Adipocyte (in vitro differentiated cells): ENCODE results near the gene KCNMA1.

ENCODE experiments used
- DNase-seq: peaks from one replicate; pipeline ENCODE4 v3.0.0-alpha.2; 2015; ENCODE audit warnings: low read depth
- H3K27me3 ChIP-seq: replicated peaks from 2 replicates; pipeline ENCODE4 v1.7.0; 2013; ENCODE audit warnings: mild to moderate bottlenecking, low read length, moderate library complexity; ENCODE audit not compliant: control insufficient read depth, insufficient read depth
- H3K36me3 ChIP-seq: 2 replicates; pipeline ENCODE4 v1.7.0; 2013; ENCODE audit warnings: low read length, mild to moderate bottlenecking, moderate library complexity; ENCODE audit not compliant: control insufficient read depth, insufficient read depth, severe bottlenecking
- H3K4me1 ChIP-seq: 2 replicates; pipeline ENCODE4 v1.7.0; 2013; ENCODE audit warnings: mild to moderate bottlenecking, low read length, moderate library complexity; ENCODE audit not compliant: control insufficient read depth, insufficient read depth
- H3K4me3 ChIP-seq: 2 replicates; pipeline ENCODE4 v1.7.0; 2013; ENCODE audit warnings: mild to moderate bottlenecking, low read length, moderate library complexity
- H3K9ac ChIP-seq: 2 replicates; pipeline ENCODE4 v1.7.0; 2013; ENCODE audit warnings: mild to moderate bottlenecking, low read length, moderate library complexity
- H3K9me3 ChIP-seq: 2 replicates; pipeline ENCODE4 v1.7.0; 2013; ENCODE audit warnings: mild to moderate bottlenecking, low read length, moderate library complexity; ENCODE audit not compliant: control insufficient read depth

The KCNMA1 gene

DNA sequence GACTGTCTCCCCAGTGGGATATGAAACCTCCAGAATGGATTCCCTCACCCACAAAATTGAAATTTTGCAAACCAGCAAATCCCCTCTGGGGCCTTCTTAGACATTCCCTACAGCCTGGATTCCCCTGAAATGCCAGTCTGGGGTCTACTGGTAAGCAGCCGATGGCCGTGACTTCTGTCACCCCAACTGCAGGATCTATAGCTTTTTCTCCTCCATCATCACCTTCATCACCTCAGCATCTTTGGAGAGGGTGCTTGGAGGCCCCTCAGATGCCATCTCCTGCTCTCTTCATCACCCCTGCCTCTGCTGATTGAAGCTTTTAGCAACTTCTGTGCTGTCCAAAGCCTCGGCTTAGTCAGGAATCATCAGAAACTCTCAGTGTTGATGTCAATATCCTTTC lies 2.6 kb upstream of the KCNMA1 start:
- no peak overlapping the region for H3K4me3 ChIP-seq
- H3K9me3 ChIP-seq: no peaks in the 10 kb centered on the region
- no peak overlapping the region for H3K9ac ChIP-seq
- H3K4me1 ChIP-seq: peaks cover 14% of the 10 kb centered on the region
- no peaks in the 10 kb centered on the region for H3K36me3 ChIP-seq
- no peak for DNase-seq
- H3K27me3 ChIP-seq: peaks cover 5% of the 10 kb centered on the region

- Histone ChIP-seq H3K9me3 (no peaks in the 10 kb centered on the region), H3K9ac (no peak overlapping the region), H3K4me3 (no peak overlapping the region), H3K36me3 (no peaks in the 10 kb centered on the region), H3K4me1 (peaks cover 14% of the 10 kb centered on the region), H3K27me3 (peaks cover 5% of the 10 kb centered on the region)
- DNase-seq: no peak
Observed at GRCh38 chr10:77639756-77640155, 2.1 kb upstream of the KCNMA1 start.

DNA sequence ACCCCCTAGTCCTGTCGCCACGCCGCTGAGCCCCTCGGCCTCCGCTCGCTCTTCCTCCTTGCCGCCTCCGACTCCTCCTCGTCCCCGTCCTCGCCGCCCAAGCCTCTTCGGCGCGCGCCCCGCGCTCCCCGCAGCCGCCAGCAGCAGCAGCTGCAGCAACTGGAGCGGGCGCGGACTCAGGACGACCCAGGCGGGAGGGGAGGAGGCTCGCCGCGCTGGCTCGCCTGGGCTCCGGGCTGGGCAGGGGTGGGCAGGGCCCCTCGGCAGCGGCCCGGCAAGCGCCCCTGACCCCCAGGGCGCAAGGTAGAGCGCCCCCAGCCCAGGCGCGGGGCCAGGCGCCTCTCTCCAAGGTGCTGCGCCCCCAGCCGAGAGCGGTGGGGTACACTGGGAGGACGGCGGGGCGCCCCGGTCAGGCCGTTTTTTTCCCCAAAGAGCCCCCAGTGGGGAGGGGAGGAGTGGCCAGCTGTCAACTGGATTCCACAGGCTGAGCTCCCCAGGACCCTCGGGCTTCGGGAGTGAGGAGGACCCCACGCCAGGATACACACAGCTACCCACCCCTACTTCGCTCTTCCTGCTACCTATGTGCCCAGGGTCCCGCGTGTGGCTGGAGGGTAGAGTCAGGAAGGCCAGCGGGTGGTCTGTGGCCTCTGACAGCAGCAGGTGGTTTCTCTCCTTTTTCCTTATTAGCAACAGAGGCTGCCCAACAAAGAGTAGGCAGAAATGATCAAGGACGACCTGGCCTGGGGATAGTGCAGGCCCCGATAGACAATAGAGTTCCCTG lies 903 bp upstream of the KCNMA1 start:
- Histone ChIP-seq H3K9me3 (no peaks in the 10 kb centered on the region), H3K4me1 (peaks cover 9% of the 10 kb centered on the region), H3K36me3 (no peaks in the 10 kb centered on the region), H3K27me3 (peaks cover 5% of the 10 kb centered on the region), H3K9ac (no peak overlapping the region), H3K4me3 (peak overlapping the region; percentile 76)
- DNase-seq: peak; percentile 79

DNA sequence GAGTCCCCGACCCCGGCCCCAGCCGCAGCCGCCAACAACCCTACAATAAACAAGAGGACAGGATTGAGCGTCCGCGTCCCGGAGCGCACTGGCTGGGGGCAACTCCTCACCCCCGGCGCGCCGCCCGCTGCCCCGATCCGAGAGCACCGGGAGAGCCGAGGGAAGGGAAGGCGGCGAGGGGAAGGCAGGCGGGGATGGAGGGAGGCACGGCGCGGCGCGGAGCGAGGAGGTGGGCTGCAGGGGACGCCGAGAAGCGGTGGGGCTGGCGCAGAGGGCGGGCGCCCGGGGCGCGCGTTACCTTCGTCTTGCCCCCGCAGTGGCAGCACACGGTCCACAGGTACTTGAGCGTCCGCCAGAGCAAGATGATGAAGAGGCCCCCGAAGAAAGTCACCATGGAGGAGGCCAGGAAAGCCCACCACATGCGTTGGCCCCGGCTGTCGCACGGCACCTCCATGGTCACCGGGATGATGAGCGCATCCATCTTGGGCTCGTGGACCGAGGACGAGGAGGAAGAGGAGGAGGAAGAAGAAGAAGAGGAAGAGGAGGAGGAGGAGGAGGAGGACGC lies 559 bp downstream of the KCNMA1 start:
- Histone ChIP-seq H3K27me3 (peaks cover 5% of the 10 kb centered on the region), H3K4me3 (peak overlapping the region; percentile 78), H3K36me3 (no peaks in the 10 kb centered on the region), H3K9me3 (no peaks in the 10 kb centered on the region), H3K4me1 (peaks cover 9% of the 10 kb centered on the region), H3K9ac (peak overlapping the region; percentile 9)
- peak; percentile 61 for DNase-seq

DNA sequence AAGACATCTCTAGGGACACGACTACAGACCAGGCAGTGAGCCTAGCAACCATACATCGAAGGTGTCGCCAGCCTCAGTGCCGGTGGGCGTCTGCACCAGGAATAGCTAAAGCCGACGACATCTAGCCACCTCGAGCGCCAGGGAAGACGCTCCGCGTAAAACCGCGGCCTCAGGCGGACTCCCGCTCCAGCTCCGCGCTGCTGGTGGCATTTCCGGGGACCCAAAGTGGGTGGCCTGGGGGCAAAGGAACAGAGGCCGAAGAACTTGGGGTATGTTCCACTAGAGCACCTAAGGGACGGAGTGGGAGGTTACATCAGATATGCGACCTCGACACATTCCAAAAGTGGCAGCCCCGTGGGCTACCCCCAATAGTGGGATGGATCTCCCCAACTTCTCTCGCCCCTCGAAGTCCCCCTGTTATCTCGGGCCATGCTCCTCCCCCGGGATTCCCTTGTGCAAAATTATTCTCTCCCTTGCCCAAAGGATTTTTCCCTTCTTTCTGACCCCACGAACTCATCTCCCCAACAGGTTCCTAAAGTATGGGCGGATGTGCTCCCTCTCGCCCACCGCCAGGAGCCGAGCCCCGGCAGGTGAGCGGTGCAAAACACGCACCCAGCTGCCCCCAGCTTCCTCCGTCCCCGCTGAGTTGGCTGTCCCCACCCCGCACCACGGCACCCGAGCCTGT lies 1.2 kb downstream of the KCNMA1 start:
- Histone ChIP-seq H3K36me3 (no peaks in the 10 kb centered on the region), H3K4me1 (peaks cover 9% of the 10 kb centered on the region), H3K4me3 (peak overlapping the region; percentile 78), H3K9me3 (no peaks in the 10 kb centered on the region), H3K27me3 (peaks cover 5% of the 10 kb centered on the region), H3K9ac (peak overlapping the region; percentile 17)
- peak; percentile 57 for DNase-seq

DNA sequence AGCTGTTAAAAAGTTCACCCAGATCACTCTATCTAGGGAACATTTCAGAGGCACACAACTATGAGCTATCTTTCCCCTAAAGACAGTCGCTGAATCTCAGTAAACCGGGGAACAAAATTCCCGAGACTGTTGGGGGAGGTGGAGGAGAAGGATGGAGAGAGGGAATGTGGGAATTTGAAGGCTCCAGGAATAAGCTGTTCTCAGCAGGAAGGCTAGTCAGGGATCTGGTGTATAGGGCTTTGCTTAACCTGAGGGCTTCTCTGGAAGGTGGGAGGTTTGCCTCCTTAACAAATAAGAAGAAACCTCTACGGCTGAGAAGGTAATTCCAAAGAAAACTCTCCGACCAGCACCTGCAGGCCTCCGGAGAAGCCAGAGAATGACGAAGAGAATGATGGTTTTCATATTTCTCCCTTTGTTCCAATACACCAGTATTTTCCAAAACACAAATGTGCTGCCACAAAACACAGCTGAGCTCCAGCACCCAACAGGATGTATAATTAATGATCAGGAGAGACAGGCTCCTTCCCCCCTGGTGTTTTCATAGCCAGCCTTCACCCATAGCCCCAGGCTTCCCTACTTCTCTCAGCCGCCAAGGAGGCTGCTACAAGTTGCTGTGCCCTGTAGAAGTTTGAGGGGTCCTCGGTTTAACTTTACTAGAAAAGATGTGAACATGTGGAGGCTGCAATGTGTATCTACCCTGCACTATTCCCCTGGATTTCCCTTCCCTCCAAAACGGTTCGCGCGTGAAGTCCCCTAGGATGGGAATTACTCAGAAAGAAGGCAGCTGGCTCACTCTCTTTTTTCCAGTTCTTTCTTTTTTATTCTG lies 2.0 kb downstream of the KCNMA1 start:
- no peaks in the 10 kb centered on the region for H3K36me3 ChIP-seq
- H3K4me1 ChIP-seq: peaks cover 9% of the 10 kb centered on the region
- DNase-seq: peak; percentile 28
- H3K9ac ChIP-seq: no peak overlapping the region
- H3K4me3 ChIP-seq: peak overlapping the region; percentile 78
- peaks cover 5% of the 10 kb centered on the region for H3K27me3 ChIP-seq
- no peaks in the 10 kb centered on the region for H3K9me3 ChIP-seq

GRCh38 chr10:77634939-77635338 lies 2.7 kb downstream of the KCNMA1 start:
- no peaks in the 10 kb centered on the region for H3K9me3 ChIP-seq
- no peak overlapping the region for H3K9ac ChIP-seq
- H3K4me1 ChIP-seq: peaks cover 12% of the 10 kb centered on the region
- no peak for DNase-seq
- no peak overlapping the region for H3K4me3 ChIP-seq
- no peaks in the 10 kb centered on the region for H3K36me3 ChIP-seq
- peaks cover 5% of the 10 kb centered on the region for H3K27me3 ChIP-seq

GRCh38 chr10:77633376-77633775 lies 4.2 kb downstream of the KCNMA1 start:
- H3K4me1 ChIP-seq: peaks cover 12% of the 10 kb centered on the region
- no peak overlapping the region for H3K4me3 ChIP-seq
- no peak overlapping the region for H3K9ac ChIP-seq
- no peaks in the 10 kb centered on the region for H3K36me3 ChIP-seq
- no peaks in the 10 kb centered on the region for H3K27me3 ChIP-seq
- no peaks in the 10 kb centered on the region for H3K9me3 ChIP-seq
- no peak for DNase-seq

GRCh38 chr10:77631241-77631640 lies 6.4 kb downstream of the KCNMA1 start:
- Histone ChIP-seq H3K36me3 (no peaks in the 10 kb centered on the region), H3K4me3 (no peak overlapping the region), H3K27me3 (no peaks in the 10 kb centered on the region), H3K9ac (no peak overlapping the region), H3K9me3 (no peaks in the 10 kb centered on the region), H3K4me1 (peaks cover 5% of the 10 kb centered on the region)
- no peak for DNase-seq

DNA sequence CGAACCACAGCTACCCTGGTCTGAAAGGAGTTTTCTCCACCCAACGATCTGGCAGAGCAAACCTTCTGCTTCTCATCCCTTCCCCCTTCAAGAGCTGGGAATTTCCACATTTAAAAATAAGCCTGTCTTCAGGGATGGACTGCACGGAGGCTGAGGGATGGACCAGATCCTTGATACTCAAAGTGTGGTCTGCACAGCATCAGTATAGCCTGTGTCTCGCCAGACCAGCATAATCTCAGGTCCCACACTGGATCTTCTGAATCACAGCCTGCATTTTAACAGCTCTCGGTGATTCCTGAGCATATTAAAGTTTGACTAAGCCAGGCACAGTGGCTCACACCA lies 7.1 kb downstream of the KCNMA1 start:
- Histone ChIP-seq H3K27me3 (no peaks in the 10 kb centered on the region), H3K9ac (no peak overlapping the region), H3K9me3 (no peaks in the 10 kb centered on the region), H3K4me3 (no peak overlapping the region), H3K4me1 (peaks cover 3% of the 10 kb centered on the region), H3K36me3 (no peaks in the 10 kb centered on the region)
- no peak for DNase-seq
